MM.1S (cell line): ENCODE data around the gene L3MBTL3.

Source experiments
- DNase-seq: peaks from one replicate; pipeline ENCODE4 v3.0.0-alpha.2; 2015
- H2AFZ ChIP-seq: fragments of 300-600 bp; sonication (generic); 2 replicates; pipeline ENCODE4 v1.6.0; 2016; ENCODE audit warnings: antibody characterized with exemption, low read length
- H3F3A ChIP-seq: fragments of 300-600 bp; sonication (generic); 2 replicates; pipeline ENCODE4 v1.6.1; 2016; ENCODE audit warnings: mild to moderate bottlenecking, antibody characterized with exemption, low read length, moderate library complexity, mixed read lengths; ENCODE audit not compliant: insufficient read depth
- H3K27ac ChIP-seq: fragments of 300-600 bp; sonication (generic); 2 replicates; pipeline ENCODE4 v1.5.1; 2016; ENCODE audit warnings: mild to moderate bottlenecking, low read length
- H3K27me3 ChIP-seq: fragments of 300-600 bp; sonication (generic); replicated peaks from 2 replicates; pipeline ENCODE4 v1.6.0; 2016; ENCODE audit warnings: low read length; ENCODE audit not compliant: insufficient read depth
- H3K36me3 ChIP-seq: fragments of 300-600 bp; sonication (generic); replicated peaks from 2 replicates; pipeline ENCODE4 v1.6.1; 2016; ENCODE audit warnings: mild to moderate bottlenecking, low read length, mixed read lengths; ENCODE audit not compliant: insufficient read depth
- H3K4me1 ChIP-seq: fragments of 300-600 bp; sonication (generic); 2 replicates; pipeline ENCODE4 v1.6.1; 2016; ENCODE audit warnings: low read length, mixed read lengths
- H3K4me2 ChIP-seq: fragments of 300-600 bp; sonication (generic); 2 replicates; pipeline ENCODE4 v1.6.0; 2016; ENCODE audit warnings: low read depth, low read length
- H3K4me3 ChIP-seq: fragments of 300-600 bp; sonication (generic); 2 replicates; pipeline ENCODE4 v1.5.1; 2016; ENCODE audit warnings: low read length, mixed read lengths
- H3K79me2 ChIP-seq: fragments of 300-600 bp; sonication (generic); 2 replicates; pipeline ENCODE4 v1.6.1; 2016; ENCODE audit warnings: mixed run types, low read length, mixed read lengths
- H3K9ac ChIP-seq: fragments of 300-600 bp; sonication (generic); 2 replicates; pipeline ENCODE4 v1.6.1; 2016; ENCODE audit warnings: low read length, mixed read lengths
- H3K9me2 ChIP-seq: fragments of 300-600 bp; sonication (generic); replicated peaks from 2 replicates; pipeline ENCODE4 v1.6.1; 2016; ENCODE audit warnings: mild to moderate bottlenecking, low read length, mixed read lengths; ENCODE audit not compliant: insufficient read depth
- H3K9me3 ChIP-seq: fragments of 300-600 bp; sonication (generic); replicated peaks from 2 replicates; pipeline ENCODE4 v1.6.1; 2016; ENCODE audit warnings: mild to moderate bottlenecking, low read length, mixed read lengths; ENCODE audit not compliant: insufficient read depth
- H4K20me1 ChIP-seq: fragments of 300-600 bp; sonication (generic); 2 replicates; pipeline ENCODE4 v1.6.1; 2016; ENCODE audit warnings: mild to moderate bottlenecking, low read length, moderate library complexity, mixed read lengths; ENCODE audit not compliant: insufficient read depth
- EZH2phosphoT487 ChIP-seq: fragments of 300-600 bp; sonication (generic); IDR thresholded peaks from 2 replicates; pipeline ENCODE4 v1.6.1; 2018; ENCODE audit warnings: antibody characterized with exemption, low read length
- TF ChIP-seq, protein P1 (sequence below): fragments of 300-600 bp; sonication (generic); IDR thresholded peaks from 2 replicates; pipeline ENCODE4 v1.5.1; 2016; ENCODE audit warnings: antibody characterized with exemption, low read length, mixed read lengths

Gene L3MBTL3

GRCh38 chr6:130189531-130190397, 171.4 kb downstream of the L3MBTL3 start:
- Histone ChIP-seq H3K27me3 (no peaks in the 10 kb centered on the region), H3K4me2 (no peak overlapping the region), H3K4me3 (no peak overlapping the region), H3K79me2 (no peaks in the 10 kb centered on the region), H2AFZ (no peak overlapping the region), H3K4me1 (no peaks in the 10 kb centered on the region), H3K36me3 (no peaks in the 10 kb centered on the region), H4K20me1 (no peaks in the 10 kb centered on the region), H3F3A (no peaks in the 10 kb centered on the region), H3K9me2 (no peaks in the 10 kb centered on the region), H3K27ac (no peak overlapping the region), H3K9ac (no peak overlapping the region), H3K9me3 (no peaks in the 10 kb centered on the region)
- DNase-seq = no peak
- TF ChIP-seq EZH2phosphoT487 = no peak
- TF ChIP-seq, protein P1, sequence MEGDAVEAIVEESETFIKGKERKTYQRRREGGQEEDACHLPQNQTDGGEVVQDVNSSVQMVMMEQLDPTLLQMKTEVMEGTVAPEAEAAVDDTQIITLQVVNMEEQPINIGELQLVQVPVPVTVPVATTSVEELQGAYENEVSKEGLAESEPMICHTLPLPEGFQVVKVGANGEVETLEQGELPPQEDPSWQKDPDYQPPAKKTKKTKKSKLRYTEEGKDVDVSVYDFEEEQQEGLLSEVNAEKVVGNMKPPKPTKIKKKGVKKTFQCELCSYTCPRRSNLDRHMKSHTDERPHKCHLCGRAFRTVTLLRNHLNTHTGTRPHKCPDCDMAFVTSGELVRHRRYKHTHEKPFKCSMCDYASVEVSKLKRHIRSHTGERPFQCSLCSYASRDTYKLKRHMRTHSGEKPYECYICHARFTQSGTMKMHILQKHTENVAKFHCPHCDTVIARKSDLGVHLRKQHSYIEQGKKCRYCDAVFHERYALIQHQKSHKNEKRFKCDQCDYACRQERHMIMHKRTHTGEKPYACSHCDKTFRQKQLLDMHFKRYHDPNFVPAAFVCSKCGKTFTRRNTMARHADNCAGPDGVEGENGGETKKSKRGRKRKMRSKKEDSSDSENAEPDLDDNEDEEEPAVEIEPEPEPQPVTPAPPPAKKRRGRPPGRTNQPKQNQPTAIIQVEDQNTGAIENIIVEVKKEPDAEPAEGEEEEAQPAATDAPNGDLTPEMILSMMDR = no peak
